ENCODE results near the gene LLGL1. TPM values are rescaled to one million over a fixed set of nuclear protein-coding genes. Genes with fewer than 3 reads are reported as not detected.

The LLGL1 gene
- total RNA-seq, 1 experiment from 2014 or later = 65.0 TPM

- peaks cover 5% of the 10 kb centered on the region for H3K23me2 ChIP-seq (ENCODE audit: insufficient read length, low read depth, low read length, poor library complexity, severe bottlenecking)
- peaks cover 29 to 74% (median 53%) of the 10 kb centered on the region in 3 experiments for H3K36me3 Mint-ChIP-seq (ENCODE audit: insufficient read depth in 1 of 3, low read depth in 3 of 3)
- no peak for DNase-seq
- H3K56ac ChIP-seq (ENCODE audit: insufficient read length, low read depth, low read length) = no peak overlapping the region
- no peak for TF ChIP-seq CTCF (conservative IDR thresholded peaks at IDR 0.05)
- H2BK120ac ChIP-seq (ENCODE audit: low read depth, low read length, poor library complexity, severe bottlenecking) = no peak overlapping the region
- no peak overlapping the region for H2BK5ac ChIP-seq (ENCODE audit: insufficient read length, low read length)
- H3K27ac ChIP-seq (ENCODE audit: insufficient read length, low read depth, low read length) = no peak overlapping the region
- no peak overlapping the region for H3T11ph ChIP-seq (ENCODE audit: low read length)
- no peaks in the 10 kb centered on the region for H4K20me1 ChIP-seq (ENCODE audit: control insufficient read depth, insufficient read depth, insufficient read length)
- 0 out of 5 replicates have a peak overlapping the region, but pooled peaks of 1 of the 2 experiments have one; percentile 14 for H3K4me3 Mint-ChIP-seq
- H2AFZ ChIP-seq (ENCODE audit: low read length) = no peak overlapping the region
- peaks cover 24 to 28% of the 10 kb centered on the region in 2 experiments for H3K4me1 Mint-ChIP-seq
- H2BK12ac ChIP-seq (ENCODE audit: insufficient read length, low read depth, low read length) = no peak overlapping the region
- H2BK15ac ChIP-seq (ENCODE audit: low read depth, low read length) = no peak overlapping the region
- no peaks in the 10 kb centered on the region for H3K27me3 ChIP-seq (ENCODE audit: insufficient read depth, low read length)
- H3K9me3 Mint-ChIP-seq = no peaks in the 10 kb centered on the region
- H2AK5ac ChIP-seq (ENCODE audit: insufficient read length, low read length) = no peak overlapping the region
- no peak overlapping the region for H3K23ac ChIP-seq (ENCODE audit: insufficient read length, low read depth, low read length)
- peaks cover 18% of the 10 kb centered on the region for H3K79me1 ChIP-seq (ENCODE audit: insufficient read depth, low read depth, low read length, poor library complexity, severe bottlenecking)
- no peak overlapping the region for H3K4me2 ChIP-seq (ENCODE audit: insufficient read depth, insufficient read length, low read length)
- H2BK20ac ChIP-seq (ENCODE audit: low read depth, low read length, poor library complexity, severe bottlenecking) = no peak overlapping the region
- no peak overlapping the region for H4K5ac ChIP-seq (ENCODE audit: insufficient read length, low read depth, low read length)
- H3K18ac ChIP-seq (ENCODE audit: insufficient read length, low read depth, low read length) = no peak overlapping the region
- peak overlapping the region in 2 of 3 experiments; percentile 52 to 82; a peak in 4 of 7 replicates for H3K27ac Mint-ChIP-seq
- H3K4me1 ChIP-seq (ENCODE audit: insufficient read depth, low read length) = peaks cover under 1% of the 10 kb centered on the region; the same call in 1 of the 2 replicates
- no peak overlapping the region for H3K14ac ChIP-seq (ENCODE audit: insufficient read depth, low read length)
- no CpG with 5 or more reads among the region's 3 CpGs for WGBS (ENCODE audit: extremely low coverage, insufficient read length, low lambda C conversion rate)
- H4K8ac ChIP-seq (replicated peaks; ENCODE audit: insufficient read length, low read depth, low read length) = no peak overlapping the region
- H3K9me3 ChIP-seq (ENCODE audit: control insufficient read depth, low read depth, low read length) = no peaks in the 10 kb centered on the region
- H3K4ac ChIP-seq (ENCODE audit: low read depth, low read length) = no peak overlapping the region
- peaks cover 40% of the 10 kb centered on the region; the same call in 1 of the 2 replicates for H3K79me2 ChIP-seq (ENCODE audit: insufficient read depth, low read length)
- no peak overlapping the region for H4K91ac ChIP-seq (ENCODE audit: insufficient read length, low read depth, low read length)
- no peaks in the 10 kb centered on the region for H3K27me3 Mint-ChIP-seq (ENCODE audit: low read depth)
- H3K9ac ChIP-seq (ENCODE audit: extremely low read depth, insufficient read length, low read length) = no peak overlapping the region
Measured at GRCh38 chr17:18191236-18191667, 34.2 kb upstream of the LLGL1 start.

Data from H9 (cell line).